Activated CD4-positive, alpha-beta T cell treated with anti-CD3 and anti-CD28 coated beads, Interleukin-2, amount 10 ng/mL, durations not matched to agents 7 days and 5 days (primary cell): ENCODE results near the gene PLEKHH3. TPM values are rescaled to one million over a fixed set of nuclear protein-coding genes. Genes with fewer than 3 reads are reported as not detected.
"Not testable (repeated sequence)": the region's sequence is repeated elsewhere in the genome, so short reads cannot be mapped to it uniquely, and the experiment has no call there.

ENCODE experiments used
- CTCF ChIA-PET: fragments of 350-600 bp; sonication (Branson Sonifier 250); formaldehyde crosslinking; loops from one replicate; lab custom pipeline; 2021; ENCODE audit warnings: antibody characterized with exemption; lab: Charles Lee
- POLR2A ChIA-PET: fragments of 350-600 bp; sonication (Branson Sonifier 250); formaldehyde crosslinking; loops from one replicate; lab custom pipeline; 2021; ENCODE audit warnings: antibody characterized with exemption; lab: Charles Lee
- DNase-seq: peaks from one replicate; pipeline ENCODE4 v3.0.0-alpha.2; 2020
- H3K27ac Mint-ChIP-seq: one replicate; pipeline ENCODE4 v1.8.0; 2021; ENCODE audit warnings: mild to moderate bottlenecking, moderate library complexity, mixed read lengths
- H3K27me3 Mint-ChIP-seq: one replicate; pipeline ENCODE4 v1.8.0; 2021; ENCODE audit warnings: mixed read lengths
- H3K36me3 Mint-ChIP-seq: one replicate; pipeline ENCODE4 v1.8.0; 2021; ENCODE audit warnings: low read depth, mixed read lengths
- H3K4me1 Mint-ChIP-seq: one replicate; pipeline ENCODE4 v1.8.0; 2021; ENCODE audit warnings: mixed read lengths
- H3K4me3 Mint-ChIP-seq: one replicate; pipeline ENCODE4 v1.8.0; 2021; ENCODE audit warnings: mild to moderate bottlenecking, moderate library complexity, mixed read lengths
- H3K9me3 Mint-ChIP-seq: one replicate; pipeline ENCODE4 v1.8.0; 2021; ENCODE audit warnings: mixed read lengths
- total RNA-seq, 2 experiments: library from RNA; stranded (reverse); gene quantifications; one replicate each; pipeline ENCODE4 v1.2.3, GENCODE V29; 2021

The PLEKHH3 gene
- total RNA-seq, 2 experiments from 2014 or later = 0.85 to 1.3 TPM

DNA sequence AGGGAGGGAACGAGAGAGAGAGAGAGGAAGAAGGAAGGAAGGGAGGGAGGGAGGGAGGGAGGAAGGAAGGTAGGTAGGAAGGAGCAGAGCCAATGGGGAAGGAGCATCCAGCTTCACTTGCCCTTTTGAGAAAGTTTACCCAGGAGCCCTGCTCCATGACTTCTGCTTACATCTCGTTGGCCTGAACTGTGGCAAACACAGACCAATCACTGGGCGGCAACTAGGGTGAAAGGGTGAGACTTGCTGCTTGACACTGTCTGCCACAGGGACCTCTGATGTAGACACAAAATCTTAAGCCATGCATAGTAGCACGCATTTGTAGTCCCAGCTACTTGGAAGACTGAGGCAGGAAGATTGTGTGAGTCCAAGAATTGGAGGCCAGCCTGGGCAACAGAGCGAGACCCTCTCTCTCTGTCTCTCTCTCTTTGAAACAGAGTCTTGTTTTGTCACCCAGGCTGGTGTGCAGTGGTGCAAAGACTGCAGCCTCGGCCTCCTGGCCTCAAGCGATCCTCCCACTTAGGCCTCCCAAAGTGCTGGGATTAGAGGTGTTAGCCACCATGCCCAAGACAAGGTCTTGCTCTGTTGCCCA lies 37.2 kb downstream of the PLEKHH3 start:
- no peak for DNase-seq
- ChIA-PET CTCF (interaction anchor here (1.4 kb wide), 1 partner anchor 17 kb away, joined by 8 read pairs; no protein-coding TSS in a partner anchor), POLR2A (no interaction called here)
- no peaks in the 10 kb centered on the region for H3K4me1 Mint-ChIP-seq
- no peaks in the 10 kb centered on the region for H3K36me3 Mint-ChIP-seq
- no peak overlapping the region for H3K4me3 Mint-ChIP-seq
- peaks cover 3% of the 10 kb centered on the region for H3K27me3 Mint-ChIP-seq
- H3K9me3 Mint-ChIP-seq = no peaks in the 10 kb centered on the region
- H3K27ac Mint-ChIP-seq = no peak overlapping the region

DNA sequence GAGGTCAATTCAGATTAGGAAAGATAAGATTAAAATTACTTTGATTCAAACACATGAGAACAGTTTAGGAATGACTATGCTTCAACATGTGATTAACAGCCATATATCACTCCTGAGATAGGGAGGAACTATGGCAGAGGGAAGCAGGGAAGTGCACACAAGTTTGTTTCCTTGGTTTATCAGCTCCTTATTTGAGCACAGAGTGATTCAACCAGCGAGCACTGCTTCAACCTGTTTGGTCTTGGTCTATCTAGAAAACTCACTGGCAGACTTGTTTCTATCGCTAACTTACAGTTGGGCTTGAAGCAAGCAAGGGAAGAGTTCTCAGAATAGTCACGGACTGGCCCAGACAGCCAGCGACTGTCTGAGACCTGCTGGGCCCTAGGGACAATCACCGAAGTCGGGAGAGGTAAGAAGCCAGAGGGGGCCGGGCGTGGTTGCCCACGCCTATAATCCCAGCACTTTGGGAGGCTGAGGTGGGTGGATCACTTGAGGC lies 43.8 kb downstream of the PLEKHH3 start:
- no peaks in the 10 kb centered on the region for H3K36me3 Mint-ChIP-seq
- no peaks in the 10 kb centered on the region for H3K4me1 Mint-ChIP-seq
- POLR2A ChIA-PET = no interaction called here
- no peak overlapping the region for H3K27ac Mint-ChIP-seq
- DNase-seq = no peak
- H3K27me3 Mint-ChIP-seq = peaks cover 2% of the 10 kb centered on the region
- CTCF ChIA-PET = interaction anchor here (0.8 to 1.3 kb wide), 2 partner anchors 10 to 22 kb away, joined by 3 to 4 read pairs; no protein-coding TSS in a partner anchor
- H3K4me3 Mint-ChIP-seq = no peak overlapping the region
- H3K9me3 Mint-ChIP-seq = no peaks in the 10 kb centered on the region

DNA sequence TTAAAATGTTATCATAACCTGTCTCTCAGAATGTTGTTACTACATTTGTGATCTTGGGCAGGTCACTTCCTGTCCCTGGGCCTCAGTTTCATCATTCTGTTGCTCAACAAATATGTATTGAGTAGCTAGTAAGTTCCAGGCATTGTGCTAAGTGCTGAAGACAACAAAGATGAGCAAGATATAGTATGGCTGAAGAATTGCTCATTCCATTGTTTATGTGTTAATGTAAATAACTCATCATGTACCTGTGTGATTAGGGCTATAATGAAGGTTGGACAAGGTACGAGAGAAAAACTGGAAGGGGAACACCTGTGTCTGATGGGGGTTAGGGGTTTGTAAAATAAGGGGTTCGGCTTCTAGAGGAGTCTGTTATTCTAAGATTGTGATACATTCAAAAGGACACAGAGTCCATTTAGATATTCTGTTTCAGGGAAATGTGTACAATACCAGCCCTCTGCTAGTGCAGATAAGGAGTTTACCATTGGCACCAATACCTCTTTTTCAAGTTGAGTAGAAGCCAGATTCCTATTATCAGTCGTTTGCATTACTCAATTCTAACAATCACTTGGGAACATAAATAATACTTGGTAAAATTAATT lies 47.3 kb downstream of the PLEKHH3 start:
- Mint-ChIP-seq H3K36me3 (no peaks in the 10 kb centered on the region), H3K4me3 (no peak overlapping the region), H3K4me1 (no peaks in the 10 kb centered on the region), H3K9me3 (no peaks in the 10 kb centered on the region), H3K27ac (no peak overlapping the region), H3K27me3 (peaks cover 2% of the 10 kb centered on the region)
- ChIA-PET CTCF (no interaction called here), POLR2A (no interaction called here)
- no peak for DNase-seq

DNA sequence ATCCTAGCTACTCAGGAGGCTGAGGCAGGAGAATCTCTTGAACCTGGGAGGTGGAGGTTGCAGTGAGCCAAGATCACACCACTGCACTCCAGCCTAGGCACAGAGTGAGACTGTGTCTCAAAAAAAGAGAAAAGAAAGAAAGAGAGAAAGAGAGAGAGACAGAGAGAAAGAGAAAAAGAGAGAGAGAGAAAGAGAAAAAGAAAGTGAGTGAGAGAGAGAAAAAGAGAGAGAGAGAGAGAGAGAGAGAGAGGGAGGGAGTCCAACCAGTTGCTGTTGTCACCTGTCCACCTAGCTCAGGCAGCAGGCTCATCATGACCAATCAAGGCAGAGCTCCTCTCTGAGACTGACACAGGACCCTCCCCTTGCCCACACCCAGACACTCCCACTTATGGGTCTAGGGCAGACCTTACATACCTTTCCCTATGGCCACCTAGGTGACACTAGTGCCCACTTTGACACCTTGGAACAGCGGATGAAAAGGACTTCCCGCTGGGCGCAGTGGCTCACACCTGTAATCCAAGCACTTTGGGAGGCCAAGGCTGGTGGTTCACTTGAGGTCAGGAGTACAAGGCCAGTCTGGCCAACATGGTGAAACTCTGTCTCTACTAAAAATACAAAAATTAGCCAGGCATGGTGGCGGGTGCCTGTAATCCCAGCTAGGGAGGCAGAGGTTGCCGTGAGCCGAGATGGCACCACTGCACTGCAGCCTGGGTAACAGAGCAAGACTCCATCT lies 49.6 kb downstream of the PLEKHH3 start:
- H3K9me3 Mint-ChIP-seq, DNase-seq, H3K27me3 Mint-ChIP-seq, POLR2A ChIA-PET, H3K36me3 Mint-ChIP-seq, H3K4me1 Mint-ChIP-seq, H3K4me3 Mint-ChIP-seq: not testable (repeated sequence)
- CTCF ChIA-PET = interaction anchor here (0.6 to 1.4 kb wide), 2 partner anchors 23 to 49 kb away, joined by 3 read pairs; no protein-coding TSS in a partner anchor
- H3K27ac Mint-ChIP-seq = peak overlapping the region; percentile 68

DNA sequence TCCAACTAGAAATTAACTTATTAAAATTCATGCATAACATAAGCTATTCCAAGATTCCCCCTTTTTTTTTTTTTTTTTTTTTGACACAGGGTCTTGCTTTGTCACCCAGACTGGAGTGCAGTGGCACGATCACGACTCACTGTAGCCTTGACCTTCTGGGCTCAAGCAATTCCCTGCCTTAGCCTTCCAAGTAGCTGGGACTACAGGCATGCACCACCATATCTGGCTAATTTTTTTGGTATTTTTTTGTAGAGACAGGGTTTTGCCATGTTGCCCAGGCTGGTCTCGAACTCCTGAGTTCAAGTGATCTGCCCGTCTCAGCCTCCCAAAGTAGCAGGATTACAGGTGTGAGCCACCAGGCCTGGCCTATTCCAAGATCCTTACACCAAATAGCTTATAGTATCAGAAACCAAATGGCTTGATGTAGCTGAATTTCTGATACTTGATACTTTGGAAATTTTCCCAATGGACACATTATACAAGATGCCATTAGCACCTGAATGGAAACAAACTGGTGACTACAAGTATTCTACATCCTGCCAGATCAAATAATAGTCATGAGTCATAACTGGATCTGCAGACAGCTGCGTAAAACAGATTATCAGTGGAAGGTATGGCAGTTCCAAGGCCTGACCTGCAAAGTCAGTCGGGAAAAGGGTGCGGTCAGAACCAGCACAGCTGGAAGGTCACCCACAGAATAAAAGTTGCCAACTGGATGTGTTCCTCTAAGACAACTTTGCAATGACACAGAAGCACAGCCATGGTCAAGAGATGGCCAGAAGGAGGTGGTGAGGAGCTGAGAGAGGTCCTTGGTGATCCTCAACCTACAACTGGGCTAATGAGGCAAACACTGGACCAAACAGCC lies 52.8 kb downstream of the PLEKHH3 start:
- Mint-ChIP-seq H3K9me3 (no peaks in the 10 kb centered on the region), H3K4me3 (no peak overlapping the region), H3K4me1 (peaks cover 2% of the 10 kb centered on the region), H3K36me3 (no peaks in the 10 kb centered on the region), H3K27ac (no peak overlapping the region), H3K27me3 (no peaks in the 10 kb centered on the region)
- ChIA-PET POLR2A (no interaction called here), CTCF (interaction anchor here (0.6 to 1.4 kb wide), 3 partner anchors 45 to 1196 kb away, joined by 3 to 4 read pairs (median 3); no protein-coding TSS in a partner anchor)
- DNase-seq = no peak

DNA sequence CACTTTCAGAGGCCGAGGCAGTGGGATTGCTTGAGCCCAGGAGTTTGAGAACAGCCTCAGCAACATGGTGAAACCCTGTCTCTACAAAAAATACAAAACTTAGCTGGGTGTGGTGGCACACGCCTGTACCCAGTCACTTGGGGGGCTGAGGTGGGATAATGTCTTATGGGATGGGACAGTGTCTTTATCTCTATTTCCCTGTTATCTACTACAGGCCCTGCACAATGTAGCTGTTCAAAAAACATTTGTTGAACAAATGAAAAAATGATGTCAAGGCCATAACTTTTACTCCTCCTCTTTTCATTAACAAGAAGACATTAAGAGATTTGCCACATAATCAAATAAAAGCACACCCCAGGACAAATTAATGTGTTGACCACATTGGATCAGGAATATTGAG lies 53.5 kb downstream of the PLEKHH3 start:
- POLR2A ChIA-PET = no interaction called here
- CTCF ChIA-PET = interaction anchor here (0.6 to 1.4 kb wide), 4 partner anchors 9 to 1196 kb away, joined by 3 to 4 read pairs (median 3); no protein-coding TSS in a partner anchor
- Mint-ChIP-seq H3K27me3 (no peaks in the 10 kb centered on the region), H3K27ac (no peak overlapping the region), H3K36me3 (no peaks in the 10 kb centered on the region), H3K4me1 (peaks cover 8% of the 10 kb centered on the region), H3K9me3 (no peaks in the 10 kb centered on the region), H3K4me3 (no peak overlapping the region)
- DNase-seq = no peak

DNA sequence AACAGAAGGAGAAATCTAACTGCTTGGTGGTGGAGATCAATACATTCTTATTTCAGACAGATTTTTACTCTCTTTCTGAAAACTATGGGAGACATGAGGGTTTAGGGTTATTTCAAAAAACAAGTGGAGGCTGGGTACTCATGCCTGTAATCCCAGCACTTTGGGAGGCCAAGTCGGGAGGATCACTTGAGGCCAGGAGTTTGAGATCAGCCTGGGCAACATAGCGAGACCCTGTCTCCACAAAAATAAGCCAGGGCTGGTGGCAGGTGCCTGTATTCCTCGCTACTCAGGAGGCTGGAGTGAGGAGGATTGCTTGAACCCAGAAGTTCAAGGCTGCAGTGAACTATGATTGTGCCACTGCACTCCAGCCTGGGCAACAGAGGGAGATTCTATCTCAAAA lies 54.8 kb downstream of the PLEKHH3 start:
- H3K27me3 Mint-ChIP-seq, H3K9me3 Mint-ChIP-seq, POLR2A ChIA-PET, H3K4me3 Mint-ChIP-seq, DNase-seq, CTCF ChIA-PET, H3K36me3 Mint-ChIP-seq, H3K27ac Mint-ChIP-seq: not testable (repeated sequence)
- H3K4me1 Mint-ChIP-seq = peaks cover 12% of the 10 kb centered on the region

DNA sequence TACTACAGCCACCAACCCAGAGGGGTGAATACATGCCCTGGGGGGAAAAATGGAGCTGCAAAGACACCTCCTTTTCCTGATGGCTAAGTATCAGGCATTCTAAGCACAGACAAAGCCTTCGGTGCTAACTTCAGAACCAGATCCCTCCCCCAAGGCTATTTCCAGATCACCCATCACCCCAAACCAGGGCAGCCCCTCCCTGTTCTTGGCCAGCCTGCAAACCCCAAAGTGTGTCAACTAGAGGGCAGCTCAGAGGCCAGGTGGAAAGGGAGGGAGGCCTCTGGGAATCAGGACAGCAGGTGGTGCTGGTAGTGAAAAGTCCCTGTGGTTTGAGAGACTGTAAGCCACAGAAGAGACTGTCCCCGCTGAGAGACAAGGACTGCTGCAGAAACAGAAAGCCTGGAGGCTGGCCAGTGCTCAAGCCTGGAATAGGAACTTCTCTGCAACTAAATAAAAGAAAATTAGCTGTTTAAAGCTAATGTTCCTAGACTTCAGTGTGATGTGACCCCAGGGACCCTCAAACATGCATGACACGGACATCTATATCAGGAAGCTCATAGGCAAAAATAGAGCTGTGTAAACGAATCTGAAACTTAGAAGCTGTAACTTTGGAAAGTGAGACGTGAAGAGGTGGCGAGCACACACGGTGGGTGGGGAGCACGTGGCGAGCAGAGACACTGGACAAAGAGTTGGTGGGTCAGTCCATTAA lies 58.2 kb downstream of the PLEKHH3 start:
- Mint-ChIP-seq H3K27me3 (no peaks in the 10 kb centered on the region), H3K4me1 (peaks cover 12% of the 10 kb centered on the region), H3K9me3 (no peaks in the 10 kb centered on the region), H3K27ac (no peak overlapping the region), H3K36me3 (peaks cover 23% of the 10 kb centered on the region), H3K4me3 (no peak overlapping the region)
- no peak for DNase-seq
- CTCF ChIA-PET = interaction anchor here (1.2 to 3.1 kb wide), 2 partner anchors 10 to 40 kb away, joined by 3 to 13 read pairs; partner anchors contain the start of genes RETREG3 and TUBG1
- POLR2A ChIA-PET = no interaction called here

DNA sequence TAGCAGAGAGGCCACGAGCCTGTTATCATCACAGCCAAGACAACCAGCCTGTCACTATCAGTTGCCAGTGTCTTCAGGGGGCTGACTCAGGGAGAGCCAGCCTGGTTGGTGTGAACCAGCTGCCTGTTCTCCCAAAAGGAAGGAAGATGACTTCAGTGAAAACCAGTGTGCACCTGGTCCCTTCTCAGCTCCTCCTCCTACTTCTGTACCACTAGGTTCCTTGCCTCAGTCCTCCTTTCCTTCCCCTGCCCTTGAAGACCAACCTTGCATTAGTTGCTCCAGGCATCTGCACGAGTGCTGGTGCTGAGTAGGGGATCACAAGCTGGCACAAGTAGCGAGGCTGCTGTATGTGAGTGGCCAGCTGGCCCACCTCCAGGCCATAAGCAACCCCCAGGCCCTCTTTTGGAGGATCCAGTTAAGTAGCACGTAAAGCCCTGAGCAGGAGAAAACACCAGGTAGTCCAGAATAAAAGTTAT lies 58.8 kb downstream of the PLEKHH3 start:
- ChIA-PET POLR2A (no interaction called here), CTCF (interaction anchor here (1.1 to 3.1 kb wide), 2 partner anchors 9 to 40 kb away, joined by 3 to 13 read pairs; partner anchors contain the start of genes PSMC3IP, RETREG3 and TUBG1)
- H3K36me3 Mint-ChIP-seq = peaks cover 27% of the 10 kb centered on the region
- peaks cover 12% of the 10 kb centered on the region for H3K4me1 Mint-ChIP-seq
- no peaks in the 10 kb centered on the region for H3K9me3 Mint-ChIP-seq
- H3K27me3 Mint-ChIP-seq = no peaks in the 10 kb centered on the region
- no peak overlapping the region for H3K4me3 Mint-ChIP-seq
- peak overlapping the region; percentile 17 for H3K27ac Mint-ChIP-seq
- no peak for DNase-seq
